ENCODE data around the gene PHF23.
A peak's percentile ranks its signal among the peaks of the same experiment; 100 is the strongest.

PHF23 gene

GRCh38 chr17:7239091-7240027, at the start of gene PHF23:
TSS of gene PHF23 (minus strand) at chr17:7239457. CDS start at chr17:7239279, 178 bp downstream.
- peak; percentile 99 for DNase-seq

GRCh38 chr17:7285679-7286078, 46.4 kb upstream of the PHF23 start:
- DNase-seq: no peak

- DNase-seq: no peak
Measured at GRCh38 chr17:7284911-7285310, 45.7 kb upstream of the PHF23 start.

- DNase-seq: no peak
Measured at GRCh38 chr17:7283471-7284216, 44.4 kb upstream of the PHF23 start.

- no peak for DNase-seq
Measured at GRCh38 chr17:7282752-7283321, 43.6 kb upstream of the PHF23 start.

- no peak for DNase-seq
Measured at GRCh38 chr17:7281953-7282751, 42.9 kb upstream of the PHF23 start.

- DNase-seq: peak; percentile 89
Measured at GRCh38 chr17:7281074-7281952, 42.1 kb upstream of the PHF23 start, which contains the start of gene SLC2A4. TSS of gene SLC2A4 (plus strand) at chr17:7281718. CDS start at chr17:7281935, 217 bp downstream.

GRCh38 chr17:7280519-7281073, 41.3 kb upstream of the PHF23 start:
- peak; percentile 90 for DNase-seq

- no peak for DNase-seq
Measured at GRCh38 chr17:7279448-7279847, 40.2 kb upstream of the PHF23 start.

GRCh38 chr17:7266784-7267183, 27.5 kb upstream of the PHF23 start:
- no peak for DNase-seq

- no peak for DNase-seq
Measured at GRCh38 chr17:7263801-7264078, 24.5 kb upstream of the PHF23 start.

GRCh38 chr17:7262935-7263800, 23.9 kb upstream of the PHF23 start:
- DNase-seq: no peak

- no peak for DNase-seq
Measured at GRCh38 chr17:7262192-7262934, 23.1 kb upstream of the PHF23 start, which contains the start of gene CLDN7. TSS of gene CLDN7 (minus strand) at chr17:7262478. CDS start at chr17:7262043, 435 bp downstream.

GRCh38 chr17:7261379-7262191, 22.3 kb upstream of the PHF23 start:
- DNase-seq: peak; percentile 33

GRCh38 chr17:7260651-7261378, 21.6 kb upstream of the PHF23 start:
- peak; percentile 39 for DNase-seq

- DNase-seq: no peak
Measured at GRCh38 chr17:7260151-7260550, 20.9 kb upstream of the PHF23 start.

GRCh38 chr17:7259555-7259889, 20.3 kb upstream of the PHF23 start:
- no peak for DNase-seq

Measured in CD4-positive, alpha-beta T cell treated with Interleukin-17A for 1 hour (primary cell).